ENCODE data around the gene UBA3.
A peak's percentile ranks its signal among the peaks of the same experiment; 100 is the strongest.

Gene UBA3

GRCh38 chr3:69121513-69121912 is 41.3 kb upstream of the UBA3 start:
- no peak for TF ChIP-seq CTCF (conservative IDR thresholded peaks at IDR 0.05; ENCODE audit: low read depth, low read length)
- no peak for DNase-seq (ENCODE audit: low read depth)
- H3K4me3 ChIP-seq (ENCODE audit: low read length), result no peak overlapping the region

- DNase-seq (ENCODE audit: low read depth), result peak; percentile 37
- H3K4me3 ChIP-seq (ENCODE audit: low read length), result no peak overlapping the region
- peak; percentile 98 for TF ChIP-seq CTCF (conservative IDR thresholded peaks at IDR 0.05; ENCODE audit: low read depth, low read length)
Measured at GRCh38 chr3:69120879-69121464, 40.8 kb upstream of the UBA3 start.

GRCh38 chr3:69119681-69120080 is 39.5 kb upstream of the UBA3 start:
- TF ChIP-seq CTCF (conservative IDR thresholded peaks at IDR 0.05; ENCODE audit: low read depth, low read length), result no peak
- DNase-seq (ENCODE audit: low read depth), result no peak
- H3K4me3 ChIP-seq (ENCODE audit: low read length), result no peak overlapping the region

- no peak for TF ChIP-seq CTCF (conservative IDR thresholded peaks at IDR 0.05; ENCODE audit: low read depth, low read length)
- H3K4me3 ChIP-seq (ENCODE audit: low read length), result no peak overlapping the region
- DNase-seq (ENCODE audit: low read depth), result no peak
Measured at GRCh38 chr3:69119138-69119537, 39.0 kb upstream of the UBA3 start.

- TF ChIP-seq CTCF (conservative IDR thresholded peaks at IDR 0.05; ENCODE audit: low read depth, low read length), result no peak
- H3K4me3 ChIP-seq (ENCODE audit: low read length), result no peak overlapping the region
- DNase-seq (ENCODE audit: low read depth), result no peak
Measured at GRCh38 chr3:69118555-69118954, 38.4 kb upstream of the UBA3 start.

- H3K4me3 ChIP-seq (ENCODE audit: low read length), result no peak overlapping the region
- no peak for DNase-seq (ENCODE audit: low read depth)
- no peak for TF ChIP-seq CTCF (conservative IDR thresholded peaks at IDR 0.05; ENCODE audit: low read depth, low read length)
Measured at GRCh38 chr3:69116897-69117296, 36.7 kb upstream of the UBA3 start.

- H3K4me3 ChIP-seq (ENCODE audit: low read length), result no peak overlapping the region
- no peak for DNase-seq (ENCODE audit: low read depth)
- no peak for TF ChIP-seq CTCF (conservative IDR thresholded peaks at IDR 0.05; ENCODE audit: low read depth, low read length)
Measured at GRCh38 chr3:69116162-69116561, 36.0 kb upstream of the UBA3 start.

All from retinal pigment epithelial cell (primary cell).